Ammon's horn (tissue), 1 donor: ENCODE data around the gene KLHDC7B.
A peak's percentile ranks its signal among the peaks of the same experiment; 100 is the strongest.

Experiments used
- DNase-seq: peaks from one replicate; pipeline ENCODE4 v3.0.0-alpha.2; 2016; ENCODE audit warnings: low spot score

Gene KLHDC7B

DNA sequence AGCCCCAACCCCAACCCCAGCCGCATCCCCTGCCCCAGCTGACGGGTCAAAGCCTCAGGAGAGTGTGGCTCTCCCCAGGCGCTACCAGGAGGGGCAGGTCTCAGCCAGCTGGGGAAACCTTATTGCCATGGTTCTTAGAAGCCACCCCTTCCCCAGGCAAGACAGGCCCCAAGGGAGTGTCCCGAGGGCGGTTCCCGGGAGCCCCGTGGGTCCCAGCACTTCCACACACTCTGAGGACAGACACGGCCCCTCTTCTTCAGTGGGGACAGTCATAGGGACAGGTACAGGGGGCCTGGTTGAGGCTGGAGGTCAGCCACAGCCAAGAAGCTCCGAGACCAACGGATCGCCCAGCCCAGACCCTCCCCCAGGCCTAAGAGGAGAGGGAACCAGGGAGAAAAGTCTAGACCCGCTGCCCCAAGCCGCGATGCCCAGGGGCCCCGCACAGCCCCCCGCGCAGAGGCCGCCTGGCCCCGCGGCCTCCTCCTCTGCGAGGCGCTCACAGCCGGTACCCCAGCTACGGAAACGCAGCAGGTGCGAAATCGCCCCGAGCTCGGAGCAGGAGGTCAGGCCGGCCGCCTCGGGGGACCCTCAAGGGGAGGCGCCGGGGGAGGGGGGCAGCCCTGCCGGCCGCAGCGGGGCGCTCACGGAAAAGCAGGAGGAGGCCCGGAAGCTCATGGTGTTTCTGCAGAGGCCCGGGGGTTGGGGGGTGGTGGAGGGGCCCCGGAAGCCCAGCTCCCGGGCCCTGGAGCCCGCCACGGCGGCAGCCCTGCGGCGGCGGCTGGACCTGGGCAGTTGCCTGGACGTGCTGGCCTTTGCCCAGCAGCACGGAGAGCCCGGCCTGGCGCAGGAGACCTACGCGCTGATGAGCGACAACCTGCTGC lies 2.6 kb downstream of the KLHDC7B start:
- no peak for DNase-seq

DNA sequence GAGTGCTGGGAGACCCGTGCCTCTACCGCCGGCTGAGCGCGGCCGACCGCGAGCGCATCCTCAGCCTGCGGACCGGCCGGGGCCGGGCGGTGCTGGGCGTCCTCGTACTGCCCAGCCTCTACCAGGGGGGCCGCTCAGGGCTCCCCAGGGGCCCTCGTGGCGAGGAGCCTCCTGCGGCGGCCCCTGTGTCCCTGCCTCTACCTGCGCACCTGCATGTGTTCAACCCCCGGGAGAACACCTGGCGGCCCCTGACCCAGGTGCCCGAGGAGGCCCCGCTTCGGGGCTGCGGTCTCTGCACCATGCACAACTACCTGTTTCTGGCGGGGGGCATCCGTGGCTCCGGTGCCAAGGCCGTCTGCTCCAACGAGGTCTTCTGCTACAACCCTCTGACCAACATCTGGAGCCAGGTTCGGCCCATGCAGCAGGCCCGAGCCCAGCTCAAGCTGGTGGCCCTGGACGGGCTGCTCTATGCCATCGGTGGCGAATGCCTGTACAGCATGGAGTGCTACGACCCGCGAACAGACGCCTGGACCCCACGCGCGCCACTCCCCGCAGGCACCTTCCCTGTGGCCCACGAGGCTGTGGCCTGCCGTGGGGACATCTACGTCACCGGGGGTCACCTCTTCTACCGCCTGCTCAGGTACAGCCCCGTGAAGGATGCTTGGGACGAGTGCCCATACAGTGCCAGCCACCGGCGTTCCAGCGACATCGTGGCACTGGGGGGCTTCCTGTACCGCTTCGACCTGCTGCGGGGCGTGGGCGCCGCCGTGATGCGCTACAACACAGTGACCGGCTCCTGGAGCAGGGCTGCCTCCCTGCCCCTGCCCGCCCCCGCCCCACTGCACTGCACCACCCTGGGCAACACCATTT lies 3.5 kb downstream of the KLHDC7B start:
- no peak for DNase-seq

DNA sequence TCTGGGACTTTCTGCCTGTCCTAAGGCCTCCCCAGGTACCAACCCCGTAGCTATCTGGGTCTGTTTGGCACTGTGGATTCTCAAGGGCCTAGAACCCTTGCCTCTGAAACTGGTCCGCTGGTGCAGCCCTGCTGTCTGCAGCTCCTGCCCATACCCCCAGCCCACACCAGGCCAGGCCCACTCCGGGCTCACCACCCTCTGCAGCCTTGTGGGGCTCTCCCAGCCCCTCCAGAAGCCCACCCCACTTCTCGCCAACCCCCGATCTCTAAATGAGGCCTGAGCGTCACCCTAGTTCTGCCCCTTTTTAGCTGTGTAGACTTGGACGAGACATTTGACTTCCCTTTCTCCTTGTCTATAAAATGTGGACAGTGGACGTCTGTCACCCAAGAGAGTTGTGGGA lies 4.7 kb downstream of the KLHDC7B start:
- DNase-seq = no peak

DNA sequence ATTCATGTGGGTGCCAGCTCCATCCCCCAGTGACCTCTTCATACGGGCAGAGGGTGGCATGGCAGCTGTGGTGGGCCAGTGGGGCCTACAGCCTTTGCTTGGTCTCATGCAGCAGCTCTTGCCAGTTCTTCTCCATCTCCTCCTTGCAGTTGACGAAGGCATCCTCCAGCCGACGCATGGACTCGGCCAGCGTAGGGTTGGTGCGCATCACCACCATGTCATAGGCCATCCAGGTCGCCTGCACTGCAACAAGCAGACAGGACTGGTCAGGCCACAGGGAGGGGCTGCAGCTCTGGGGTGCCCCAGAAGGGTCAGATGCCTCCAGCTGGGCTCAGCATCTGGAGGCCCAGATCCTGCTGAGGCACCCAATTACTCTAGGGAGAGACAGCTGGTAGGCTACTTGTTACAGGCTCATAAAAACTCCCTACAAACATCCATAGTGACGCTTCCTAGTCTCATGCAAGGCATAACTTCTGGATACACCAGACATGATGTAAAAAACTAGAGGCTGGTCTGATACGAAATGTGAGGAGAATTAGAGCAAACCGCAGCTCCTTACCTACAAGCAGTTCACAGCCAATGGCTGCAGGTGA lies 5.6 kb downstream of the KLHDC7B start:
- DNase-seq = no peak

DNA sequence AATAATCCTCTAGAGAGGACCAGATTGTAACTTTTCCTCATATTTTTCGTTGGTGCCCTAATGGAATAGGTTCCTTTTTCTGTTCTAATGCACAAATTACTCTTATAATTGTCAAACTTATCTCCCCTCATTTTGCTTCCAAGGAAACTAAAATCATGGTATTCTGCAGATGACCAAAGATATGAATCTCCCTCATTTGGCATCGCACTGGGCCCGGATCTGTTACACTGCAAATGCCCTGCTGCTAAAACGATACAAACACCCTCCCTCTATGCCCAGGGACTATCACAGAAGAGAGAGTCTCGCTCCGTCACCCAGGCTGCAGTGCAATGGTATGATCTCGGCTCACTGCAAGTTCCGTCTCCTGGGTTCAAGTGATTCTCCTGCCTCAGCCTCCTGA lies 7.6 kb downstream of the KLHDC7B start:
- no peak for DNase-seq

DNA sequence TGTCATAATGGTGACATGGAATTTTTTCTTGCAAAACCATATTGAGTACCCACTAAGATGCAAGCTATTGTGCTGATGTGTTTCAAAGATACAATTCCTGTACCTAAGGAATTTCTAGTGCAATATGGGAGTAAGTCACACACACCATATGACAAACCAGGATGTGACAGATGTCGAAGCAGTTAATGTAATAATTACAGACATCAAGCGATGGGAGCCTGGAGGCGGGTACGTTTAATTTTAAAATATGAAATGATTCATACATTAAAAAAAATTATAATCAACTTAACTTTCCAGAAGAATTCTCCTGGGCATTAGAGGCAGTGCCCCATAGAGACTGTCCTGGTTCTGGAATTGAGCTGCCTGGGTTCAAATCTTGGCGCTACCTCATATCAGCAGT lies 11.0 kb downstream of the KLHDC7B start:
- no peak for DNase-seq

DNA sequence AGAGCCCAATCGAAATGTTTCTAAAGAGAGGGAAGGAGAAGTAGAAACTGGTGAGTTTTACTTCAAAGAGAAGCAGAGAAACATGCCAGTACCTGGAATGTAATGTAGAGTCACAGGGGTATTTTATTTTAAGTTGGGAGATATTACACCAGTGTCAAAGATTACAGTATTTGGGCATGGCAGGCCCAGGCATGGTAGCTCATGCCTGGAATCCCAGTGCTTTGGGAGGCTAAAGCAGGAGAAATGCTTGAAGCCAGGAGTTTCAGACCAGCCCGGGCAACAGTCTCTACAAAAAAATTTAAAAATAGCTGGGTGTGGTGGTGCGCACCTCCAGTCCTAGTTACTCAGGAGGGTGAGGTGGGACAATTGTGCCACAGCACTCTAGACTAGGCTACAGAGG lies 14.3 kb downstream of the KLHDC7B start:
- DNase-seq = no peak

DNA sequence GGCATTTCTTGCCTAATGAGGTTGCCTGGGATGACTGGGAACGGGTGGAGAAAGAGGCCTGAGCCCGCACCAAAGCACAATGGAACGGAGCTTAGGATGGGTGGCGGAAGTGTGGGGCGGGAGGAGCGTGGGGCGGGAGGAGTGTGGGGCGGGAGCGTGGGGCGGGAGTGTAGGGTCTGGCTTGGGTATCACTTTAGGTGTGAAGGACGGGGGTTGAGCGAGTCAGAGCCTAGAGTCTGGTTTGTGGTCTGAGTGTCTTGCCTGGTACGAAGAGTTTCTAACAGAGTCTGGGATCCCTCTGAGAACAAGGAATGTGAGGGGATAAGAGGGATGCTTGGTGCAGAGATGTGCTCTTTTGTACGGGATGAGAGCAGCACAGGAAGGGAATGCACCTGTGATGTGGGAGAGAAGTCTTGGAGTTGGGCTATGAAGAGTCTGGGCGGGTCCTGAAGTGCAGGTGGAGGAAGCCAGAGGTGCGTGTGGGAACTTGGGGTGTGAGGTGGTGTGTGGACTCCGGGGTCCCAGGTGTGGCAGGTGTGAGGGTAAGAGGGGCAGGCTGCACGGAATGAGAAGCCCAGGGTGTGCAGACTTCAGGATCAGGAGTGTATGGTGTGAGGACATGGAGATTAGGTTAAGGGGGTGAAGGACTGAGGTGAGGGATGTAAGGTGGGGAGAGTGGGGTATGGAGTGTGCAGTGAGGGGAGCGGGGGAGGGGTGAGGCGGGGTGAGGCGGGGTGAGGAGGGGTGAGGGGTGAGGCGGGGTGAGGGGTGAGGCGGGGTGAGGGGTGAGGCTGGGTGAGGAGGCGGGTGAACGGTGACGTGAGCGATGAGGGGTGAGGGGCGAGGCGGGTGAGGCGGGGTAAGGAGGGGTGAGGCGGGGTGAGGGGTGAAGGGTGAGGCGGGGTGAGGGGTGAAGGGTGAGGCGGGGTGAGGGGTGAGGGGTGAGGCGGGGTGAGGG lies 16.0 kb downstream of the KLHDC7B start:
- DNase-seq = no peak

DNA sequence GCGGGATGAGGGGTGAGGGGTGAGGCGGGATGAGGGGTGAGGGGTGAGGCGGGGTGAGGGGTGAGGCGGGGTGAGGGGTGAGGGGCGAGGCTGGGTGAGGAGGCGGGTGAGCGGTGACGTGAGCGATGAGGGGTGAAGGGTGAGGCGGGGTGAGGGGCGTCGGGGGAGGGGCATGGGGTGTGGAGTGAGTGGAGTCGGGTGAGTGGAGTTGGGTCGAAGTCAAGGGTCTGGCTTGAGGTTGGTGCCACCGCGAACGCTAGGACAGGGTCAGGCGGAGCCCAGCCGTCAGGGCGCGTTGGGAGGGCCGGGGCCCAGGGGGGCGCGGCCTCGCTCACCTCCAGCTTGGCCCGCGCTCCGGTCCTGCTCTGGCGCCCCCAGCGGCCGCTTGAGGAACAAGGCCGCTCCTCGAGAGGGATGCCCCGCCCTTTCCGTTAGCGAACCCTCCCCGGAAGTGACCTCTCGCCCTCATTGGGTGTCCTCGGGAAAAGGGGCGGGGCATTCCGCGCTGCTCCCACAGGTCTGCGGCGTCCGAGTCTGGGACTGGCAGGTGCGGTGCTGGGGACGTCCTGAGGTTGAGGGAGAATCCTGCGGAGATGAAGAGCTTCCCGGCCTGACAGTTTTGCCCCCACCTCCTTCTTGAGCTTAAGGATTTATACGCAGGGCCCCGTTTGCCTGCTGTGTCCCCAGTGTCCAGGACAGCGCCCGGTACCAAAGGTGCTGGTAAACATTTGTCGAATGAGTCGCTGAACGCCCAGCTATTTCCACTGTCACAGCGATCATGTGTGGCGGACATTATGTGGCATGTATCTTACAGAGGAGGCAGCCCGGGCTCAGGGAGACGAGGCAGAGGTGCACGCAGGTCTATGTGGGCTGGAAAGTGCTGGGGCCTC lies 17.1 kb downstream of the KLHDC7B start, which contains the start of gene SYCE3:
Gene SYCE3 (minus strand): TSS at position 397 of the 890 bp plus-strand sequence. CDS start 6,514 bp downstream, outside the sequence.
- peak; percentile 97 for DNase-seq

DNA sequence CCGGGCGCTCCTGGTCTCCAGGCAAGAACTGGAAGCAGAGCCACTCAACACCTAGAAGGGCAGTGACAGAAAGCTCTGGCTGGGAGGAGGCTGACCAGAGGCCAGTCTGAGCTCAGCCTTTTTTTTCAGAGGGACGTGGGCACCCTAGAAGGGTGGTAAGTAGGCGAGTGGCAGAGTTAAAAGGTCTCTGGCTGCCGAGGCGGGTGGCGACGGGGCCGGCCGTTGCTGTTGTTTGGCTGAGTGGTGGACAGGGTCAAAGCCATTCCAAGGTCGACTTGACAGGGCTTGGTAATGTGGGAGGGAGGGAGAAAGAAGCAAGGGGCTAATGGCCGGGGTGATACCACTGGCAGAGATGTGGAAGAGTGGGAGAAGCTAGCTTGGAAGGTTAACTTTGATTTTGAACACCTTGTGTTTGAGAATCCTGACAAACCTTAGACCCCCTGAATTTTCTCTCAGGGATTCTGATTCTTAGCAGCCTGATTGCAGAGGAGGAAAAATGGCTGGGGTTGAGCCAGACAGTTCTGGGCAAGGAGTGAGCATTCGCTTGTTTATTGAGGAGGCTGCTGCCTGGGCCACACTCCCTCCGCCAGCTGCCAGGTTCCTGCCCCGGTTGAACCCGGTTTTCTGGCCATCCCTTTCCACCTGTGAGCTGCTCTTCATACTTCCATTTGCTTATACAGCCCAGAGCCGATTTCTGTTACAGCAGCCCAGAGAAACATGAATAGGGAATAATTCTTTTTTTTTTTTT lies 17.9 kb downstream of the KLHDC7B start:
- DNase-seq = no peak

DNA sequence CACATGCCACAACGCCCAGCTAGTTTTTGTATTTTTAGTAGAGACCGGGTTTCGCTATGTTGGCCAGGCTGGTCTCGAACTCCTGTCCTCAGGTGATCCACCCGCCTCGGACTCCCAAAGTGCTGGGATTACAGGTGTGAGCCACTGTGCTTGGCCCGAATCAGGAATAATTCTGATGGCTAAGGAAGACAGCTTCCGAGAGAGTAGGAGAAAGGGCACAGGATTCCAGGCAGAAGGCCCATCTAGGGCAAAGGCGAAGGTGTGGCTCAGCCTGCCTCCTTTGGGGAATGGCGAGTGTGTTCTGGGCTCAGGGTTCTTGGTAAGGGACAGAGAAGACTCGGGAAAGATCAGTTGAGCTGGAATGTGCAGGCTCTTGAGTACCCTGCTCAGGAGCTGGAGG lies 18.6 kb downstream of the KLHDC7B start:
- DNase-seq = no peak

DNA sequence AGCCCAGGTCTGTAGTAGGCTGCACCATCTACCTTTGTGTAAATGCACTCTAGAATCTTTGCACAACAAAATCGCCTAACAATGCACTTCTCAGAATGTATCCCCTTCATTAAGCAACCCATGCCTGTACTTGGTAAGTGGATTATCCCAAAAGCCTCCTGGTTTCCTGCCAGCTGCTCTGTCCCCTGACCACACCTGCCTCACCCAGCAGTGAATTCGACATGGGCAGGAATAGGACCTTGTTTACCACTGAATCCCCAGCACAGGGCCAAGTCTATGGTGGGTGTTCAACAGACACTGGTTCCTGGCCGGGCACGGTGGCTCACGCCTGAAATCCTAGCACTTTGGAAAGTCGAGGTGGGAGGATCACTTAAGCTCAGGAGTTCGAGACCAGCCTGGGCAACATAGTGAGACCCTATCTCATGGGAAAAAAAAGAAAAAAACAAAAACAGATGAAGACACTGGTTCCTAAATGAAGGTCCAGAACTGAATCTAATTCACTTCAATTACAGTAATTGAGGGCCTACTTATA lies 22.1 kb downstream of the KLHDC7B start:
- DNase-seq = no peak

DNA sequence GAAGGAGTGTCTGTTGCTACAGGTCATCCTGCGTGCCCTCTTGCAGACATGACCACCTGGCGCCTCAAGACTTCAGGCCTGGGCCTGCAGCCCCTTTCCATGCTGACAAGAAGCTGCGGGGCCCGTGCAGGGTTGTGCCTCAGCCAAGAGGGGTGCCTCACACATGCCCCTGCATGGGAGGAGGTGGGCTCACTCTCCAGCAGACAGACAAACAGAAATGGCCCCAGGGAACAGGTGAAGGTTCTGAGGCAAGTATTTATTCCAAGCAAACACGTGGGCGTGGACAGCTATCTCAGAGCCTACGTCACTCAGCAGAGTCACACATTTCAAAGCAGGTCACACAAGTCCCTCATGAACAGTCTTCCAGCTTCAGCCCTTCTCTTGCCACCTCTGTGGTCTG lies 22.9 kb downstream of the KLHDC7B start:
- no peak for DNase-seq

DNA sequence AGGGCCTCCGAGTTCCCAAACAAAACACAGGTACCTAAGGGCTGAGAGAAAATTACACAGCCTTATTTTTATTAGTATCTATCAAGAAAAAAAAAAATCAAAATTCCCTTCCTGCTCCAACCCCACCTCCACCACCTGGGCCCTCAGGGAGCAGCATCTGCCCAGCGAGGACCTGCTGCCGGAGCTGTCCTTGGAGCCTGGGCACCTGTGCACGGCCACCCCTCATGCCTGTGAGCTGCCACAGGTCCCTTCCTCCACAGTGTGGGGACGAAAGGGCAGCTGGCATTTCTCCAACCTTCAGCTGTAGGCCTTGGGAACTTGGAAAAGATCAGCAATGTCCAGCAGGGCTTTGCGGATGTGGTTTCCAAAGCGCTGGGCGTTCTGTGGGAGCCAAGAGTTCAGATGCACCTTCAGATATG lies 23.4 kb downstream of the KLHDC7B start:
- DNase-seq = no peak

DNA sequence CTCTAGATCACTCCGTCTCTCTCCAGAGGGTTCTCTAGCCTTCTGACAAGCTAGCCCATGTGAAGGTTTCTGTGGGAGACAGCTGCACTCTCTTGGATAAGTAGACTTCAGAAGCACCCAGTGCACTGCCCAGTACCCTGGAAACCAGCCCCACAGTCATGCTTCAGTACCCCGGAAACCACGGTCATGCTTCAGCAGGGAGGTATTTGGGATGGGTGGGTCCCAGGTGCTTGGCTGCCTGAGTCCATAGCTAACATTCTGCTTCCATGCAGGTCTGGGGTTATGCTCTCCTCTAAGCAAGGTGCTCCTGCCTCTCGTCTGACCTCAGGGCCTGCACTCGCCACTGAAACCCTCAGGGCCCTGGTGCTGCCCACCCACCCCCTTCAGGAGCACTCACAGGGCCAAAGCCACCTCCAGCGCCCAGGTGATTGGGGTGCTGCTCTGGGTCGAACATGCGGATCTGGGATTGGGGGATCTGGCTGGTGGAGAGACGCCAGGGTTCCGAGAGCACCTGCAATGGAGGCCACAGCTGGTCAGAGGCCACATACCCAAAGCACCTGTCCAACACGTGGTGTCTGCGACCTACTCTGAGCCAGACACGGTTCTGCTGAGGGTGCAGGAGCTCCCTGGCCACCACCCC lies 24.3 kb downstream of the KLHDC7B start:
- no peak for DNase-seq

DNA sequence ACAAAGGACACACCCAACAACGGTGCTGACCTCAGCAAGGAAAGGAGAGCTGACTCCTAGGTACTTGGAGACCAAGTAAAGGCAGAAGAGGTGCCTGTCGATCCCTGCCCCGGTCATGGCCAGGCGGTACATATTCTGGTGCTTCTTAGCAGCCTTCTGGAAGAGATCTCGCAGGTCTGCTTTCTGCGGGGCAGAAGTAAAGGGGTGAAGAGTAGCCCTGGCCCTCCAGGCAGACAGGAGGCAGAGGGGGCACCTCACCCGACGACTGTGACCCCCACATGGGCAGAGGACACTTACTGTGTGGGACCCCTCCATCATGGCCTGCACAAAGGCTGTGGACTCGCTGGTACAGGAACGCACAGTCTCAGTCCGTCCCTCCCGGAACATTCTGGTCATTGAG lies 25.2 kb downstream of the KLHDC7B start:
- DNase-seq = no peak

DNA sequence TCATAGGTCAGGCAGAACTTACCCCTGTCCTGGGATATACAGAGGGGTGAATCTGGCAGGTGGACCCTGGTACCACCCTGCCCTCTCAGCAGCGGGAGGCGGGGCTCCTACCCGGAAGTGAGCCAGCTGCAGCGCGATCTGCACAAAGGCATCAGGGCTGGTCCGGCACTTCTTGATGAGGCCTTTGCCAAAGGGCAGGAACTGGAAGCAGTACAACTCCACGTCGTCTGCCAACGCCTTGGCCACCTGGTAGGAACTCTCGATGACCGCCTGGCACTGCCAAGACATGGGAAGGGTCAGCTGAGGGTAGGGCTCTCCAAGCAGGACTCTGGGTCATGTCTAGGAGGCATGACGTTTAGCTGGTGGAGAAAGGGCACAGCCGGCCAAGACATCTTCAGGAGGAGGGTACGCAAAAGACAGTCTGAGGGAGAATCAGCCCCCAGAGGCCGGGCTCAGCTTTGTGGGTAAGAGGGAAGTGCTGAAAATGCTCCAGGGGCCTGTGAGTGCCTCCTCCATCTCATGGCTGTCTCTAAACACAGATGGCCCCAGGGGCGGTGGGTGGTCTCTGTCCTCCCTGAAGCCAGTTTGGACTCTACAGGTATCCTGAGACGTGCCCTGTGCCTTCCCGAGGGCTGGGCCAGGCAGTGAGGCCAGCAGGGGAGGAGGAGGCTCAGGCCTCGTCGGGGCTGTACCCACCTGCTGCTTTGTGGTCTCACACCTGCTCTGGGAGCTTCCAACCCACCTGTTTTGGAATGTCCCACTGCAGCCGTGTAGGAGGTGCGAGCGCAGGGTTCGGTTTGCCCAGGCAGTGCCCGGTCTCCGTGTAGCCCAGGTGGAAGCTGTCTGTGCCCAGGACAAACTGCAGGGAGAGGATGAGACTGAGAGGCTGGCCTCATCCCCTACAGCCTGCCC lies 25.8 kb downstream of the KLHDC7B start:
- no peak for DNase-seq

DNA sequence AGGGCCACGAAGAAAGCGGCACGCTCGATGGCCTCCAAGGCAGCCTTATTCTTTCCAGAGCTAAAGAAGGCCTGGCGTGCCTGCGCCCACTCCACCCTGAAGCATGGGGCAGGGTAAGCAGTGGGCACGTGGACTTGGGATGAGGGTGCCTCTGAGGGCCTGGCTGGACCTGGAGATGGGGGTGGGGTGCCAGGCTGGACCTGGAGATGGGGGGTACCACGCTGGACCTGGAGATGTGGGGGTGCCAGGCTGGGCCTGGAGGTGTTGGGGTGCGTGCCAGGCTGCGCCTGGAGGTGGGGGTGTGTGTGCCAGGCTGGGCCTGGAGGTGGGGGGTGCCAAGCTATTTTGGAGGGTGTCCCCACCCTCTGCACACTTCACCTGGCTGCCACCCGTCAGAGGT lies 27.3 kb downstream of the KLHDC7B start:
- no peak for DNase-seq
